KMS-11 (cell line): ENCODE results near the gene NHSL1.
A peak's percentile ranks its signal among the peaks of the same experiment; 100 is the strongest.

Experiments used
- H2AFZ ChIP-seq: fragments of 200-600 bp; sonication (generic); 2 replicates; pipeline ENCODE4 v1.6.1; 2016; ENCODE audit warnings: antibody characterized with exemption, mixed run types, low read depth
- H3K27ac ChIP-seq: fragments of 200-600 bp; sonication (generic); 2 replicates; pipeline ENCODE4 v1.6.1; 2016; ENCODE audit warnings: mild to moderate bottlenecking, mixed run types
- H3K27me3 ChIP-seq: fragments of 200-600 bp; sonication (generic); 2 replicates; pipeline ENCODE4 v1.6.1; 2017; ENCODE audit warnings: mild to moderate bottlenecking, low read depth, mixed run types, moderate library complexity; ENCODE audit not compliant: insufficient read depth
- H3K36me3 ChIP-seq: fragments of 200-600 bp; sonication (generic); 2 replicates; pipeline ENCODE4 v1.6.1; 2017; ENCODE audit warnings: mild to moderate bottlenecking, mixed run types; ENCODE audit not compliant: insufficient read depth
- H3K4me1 ChIP-seq: fragments of 200-600 bp; sonication (generic); 2 replicates; pipeline ENCODE4 v1.6.1; 2016; ENCODE audit warnings: mild to moderate bottlenecking, low read depth, mixed run types; ENCODE audit not compliant: poor library complexity, severe bottlenecking
- H3K4me2 ChIP-seq: fragments of 200-600 bp; sonication (generic); 2 replicates; pipeline ENCODE4 v1.7.0; 2016; ENCODE audit warnings: mild to moderate bottlenecking, mixed run types
- H3K4me3 ChIP-seq: fragments of 200-600 bp; sonication (generic); IDR thresholded peaks from 2 replicates; pipeline ENCODE4 v1.6.1; 2017; ENCODE audit warnings: low read depth, low read length, mixed read lengths; ENCODE audit not compliant: insufficient read depth
- H3K79me2 ChIP-seq: fragments of 200-600 bp; sonication (generic); 2 replicates; pipeline ENCODE4 v1.6.1; 2016; ENCODE audit warnings: low read depth, mixed run types; ENCODE audit not compliant: insufficient read depth
- H3K9ac ChIP-seq: fragments of 200-600 bp; sonication (generic); 2 replicates; pipeline ENCODE4 v1.6.1; 2016; ENCODE audit warnings: mild to moderate bottlenecking, mixed run types
- H4K20me1 ChIP-seq: fragments of 200-600 bp; sonication (generic); 2 replicates; pipeline ENCODE4 v1.6.1; 2016; ENCODE audit warnings: mild to moderate bottlenecking, mixed run types; ENCODE audit not compliant: insufficient read depth
- TF ChIP-seq, protein P1 (sequence below): fragments of 200-600 bp; sonication (generic); conservative IDR thresholded peaks from 2 replicates; pipeline ENCODE4 v1.6.1; 2017; ENCODE audit warnings: low read depth, mild to moderate bottlenecking, antibody characterized with exemption, low read length, moderate library complexity, mixed read lengths

NHSL1 gene

DNA sequence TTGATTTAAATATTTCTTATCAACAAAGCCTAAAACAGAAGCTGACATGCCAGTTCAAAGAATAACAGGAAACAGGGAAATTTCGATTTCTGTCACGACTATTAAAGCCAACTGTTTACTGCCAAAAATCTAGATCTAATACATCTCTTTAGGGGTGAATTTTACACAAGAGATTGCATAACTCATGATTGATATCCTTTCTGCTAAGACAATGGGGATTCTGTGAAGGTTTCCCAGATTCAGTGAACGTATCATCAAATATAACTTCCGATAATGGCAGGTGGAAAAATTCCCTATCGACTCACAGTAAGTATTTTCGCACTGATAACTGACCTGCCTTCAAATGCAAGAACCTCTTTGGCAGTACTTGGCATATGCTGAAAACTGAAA, 42.9 kb downstream of the NHSL1 start:
- H4K20me1 ChIP-seq, result no peaks in the 10 kb centered on the region
- H3K4me1 ChIP-seq, result no peaks in the 10 kb centered on the region
- no peak overlapping the region for H3K27ac ChIP-seq
- no peak overlapping the region for H3K4me3 ChIP-seq
- TF ChIP-seq, protein P1, sequence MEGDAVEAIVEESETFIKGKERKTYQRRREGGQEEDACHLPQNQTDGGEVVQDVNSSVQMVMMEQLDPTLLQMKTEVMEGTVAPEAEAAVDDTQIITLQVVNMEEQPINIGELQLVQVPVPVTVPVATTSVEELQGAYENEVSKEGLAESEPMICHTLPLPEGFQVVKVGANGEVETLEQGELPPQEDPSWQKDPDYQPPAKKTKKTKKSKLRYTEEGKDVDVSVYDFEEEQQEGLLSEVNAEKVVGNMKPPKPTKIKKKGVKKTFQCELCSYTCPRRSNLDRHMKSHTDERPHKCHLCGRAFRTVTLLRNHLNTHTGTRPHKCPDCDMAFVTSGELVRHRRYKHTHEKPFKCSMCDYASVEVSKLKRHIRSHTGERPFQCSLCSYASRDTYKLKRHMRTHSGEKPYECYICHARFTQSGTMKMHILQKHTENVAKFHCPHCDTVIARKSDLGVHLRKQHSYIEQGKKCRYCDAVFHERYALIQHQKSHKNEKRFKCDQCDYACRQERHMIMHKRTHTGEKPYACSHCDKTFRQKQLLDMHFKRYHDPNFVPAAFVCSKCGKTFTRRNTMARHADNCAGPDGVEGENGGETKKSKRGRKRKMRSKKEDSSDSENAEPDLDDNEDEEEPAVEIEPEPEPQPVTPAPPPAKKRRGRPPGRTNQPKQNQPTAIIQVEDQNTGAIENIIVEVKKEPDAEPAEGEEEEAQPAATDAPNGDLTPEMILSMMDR, result no peak
- H3K4me2 ChIP-seq, result no peak overlapping the region
- no peak overlapping the region for H2AFZ ChIP-seq
- H3K9ac ChIP-seq, result no peak overlapping the region
- no peaks in the 10 kb centered on the region for H3K36me3 ChIP-seq
- no peaks in the 10 kb centered on the region for H3K27me3 ChIP-seq
- H3K79me2 ChIP-seq, result no peaks in the 10 kb centered on the region

DNA sequence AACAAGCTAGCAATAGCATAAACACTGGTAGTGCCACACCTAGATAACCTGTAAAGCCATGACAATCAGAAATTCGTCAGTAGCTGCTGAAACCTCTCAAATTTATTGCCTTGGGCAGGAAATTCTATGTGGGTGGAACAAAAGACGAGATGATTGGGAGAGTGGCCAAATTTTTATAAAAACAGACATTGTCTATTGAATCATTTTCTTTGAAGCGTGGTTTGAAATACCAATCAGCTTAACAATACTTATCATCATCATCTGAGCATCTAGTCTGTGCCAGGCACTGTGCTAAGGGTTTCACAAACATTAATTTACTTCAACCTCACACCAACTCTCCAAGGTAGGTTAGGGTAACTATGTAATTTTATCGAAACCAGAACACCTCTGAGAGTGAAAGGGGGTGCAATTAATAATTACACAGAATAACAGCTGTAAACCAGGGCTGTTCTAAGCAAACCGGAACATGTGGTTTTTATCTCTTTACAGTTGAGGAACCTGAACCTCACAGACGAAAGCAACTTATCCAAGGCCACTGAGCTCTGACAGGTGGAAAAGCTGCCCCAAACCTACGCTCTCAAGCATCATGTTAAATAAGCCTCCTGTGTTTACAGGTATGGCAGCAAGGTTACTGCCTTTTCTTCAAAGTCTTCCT, 43.4 kb downstream of the NHSL1 start:
- Histone ChIP-seq H3K9ac (no peak overlapping the region), H3K4me2 (no peak overlapping the region), H3K79me2 (no peaks in the 10 kb centered on the region), H3K27ac (no peak overlapping the region), H4K20me1 (no peaks in the 10 kb centered on the region), H2AFZ (peak overlapping the region; percentile 41), H3K4me3 (no peak overlapping the region), H3K27me3 (no peaks in the 10 kb centered on the region), H3K4me1 (no peaks in the 10 kb centered on the region), H3K36me3 (no peaks in the 10 kb centered on the region)
- TF ChIP-seq, protein P1, result no peak

DNA sequence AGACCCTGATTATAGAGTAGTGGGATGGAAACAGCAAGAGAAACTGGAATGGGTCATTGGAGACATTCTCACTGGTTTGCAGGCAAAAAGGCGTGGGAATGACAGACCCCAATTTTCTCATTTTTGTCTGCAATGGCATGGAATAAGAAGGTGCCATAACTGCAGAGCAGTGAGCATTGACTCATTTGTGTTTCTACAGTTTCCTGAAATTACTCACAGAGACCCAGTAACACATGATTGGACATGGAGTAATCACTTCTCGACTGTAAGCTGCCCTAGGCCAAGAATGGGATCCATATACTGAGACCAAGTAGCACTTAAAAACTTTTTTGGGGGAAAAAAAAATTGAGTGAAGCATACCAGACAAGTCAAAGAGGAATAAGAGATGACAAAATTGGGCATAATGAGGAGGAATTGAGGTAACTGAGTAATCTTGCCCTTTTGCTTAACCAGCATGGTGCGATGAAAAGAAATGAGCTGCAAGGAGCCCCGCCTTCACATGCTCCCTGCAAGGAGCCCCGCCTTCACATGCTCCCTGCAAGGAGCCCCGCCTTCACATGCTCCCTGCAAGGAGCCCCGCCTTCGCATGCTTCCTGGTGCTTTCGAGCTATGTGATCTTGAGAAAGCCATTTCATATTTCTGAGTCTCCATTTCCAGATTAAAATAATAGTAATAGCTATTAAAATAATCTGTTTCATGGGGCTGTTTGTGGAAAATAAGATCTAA, 44.1 kb downstream of the NHSL1 start:
- H2AFZ ChIP-seq, result peak overlapping the region; percentile 41; the same call in 1 of the 2 replicates
- TF ChIP-seq, protein P1, result no peak
- no peaks in the 10 kb centered on the region for H3K79me2 ChIP-seq
- H3K27ac ChIP-seq, result no peak overlapping the region
- no peaks in the 10 kb centered on the region for H3K4me1 ChIP-seq
- H3K4me3 ChIP-seq, result no peak overlapping the region
- no peaks in the 10 kb centered on the region for H4K20me1 ChIP-seq
- H3K27me3 ChIP-seq, result no peaks in the 10 kb centered on the region
- H3K36me3 ChIP-seq, result no peaks in the 10 kb centered on the region
- no peak overlapping the region for H3K4me2 ChIP-seq
- no peak overlapping the region for H3K9ac ChIP-seq

DNA sequence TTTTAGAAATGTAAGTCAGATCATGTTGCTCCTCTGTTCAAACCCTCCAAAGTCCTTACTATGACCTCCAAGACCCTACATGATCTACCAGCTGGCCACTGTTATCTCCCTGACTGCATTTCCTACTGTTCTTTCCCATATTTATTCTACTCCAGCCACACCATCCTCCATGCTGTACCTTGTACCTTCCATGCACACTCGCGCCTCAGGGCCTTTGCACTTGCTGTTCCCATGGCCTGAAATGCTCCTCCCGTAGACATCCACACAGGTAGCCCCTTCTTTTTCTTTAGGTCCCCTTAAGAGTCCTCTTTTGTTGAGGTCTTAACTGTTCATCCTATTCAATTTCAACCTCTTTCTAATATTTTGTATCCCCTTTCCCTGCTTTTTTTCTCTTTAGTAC, 48.3 kb downstream of the NHSL1 start:
- Histone ChIP-seq H3K79me2 (no peaks in the 10 kb centered on the region), H3K27me3 (no peaks in the 10 kb centered on the region), H4K20me1 (no peaks in the 10 kb centered on the region), H3K4me2 (no peak overlapping the region), H3K36me3 (no peaks in the 10 kb centered on the region), H3K27ac (no peak overlapping the region), H3K4me3 (no peak overlapping the region), H3K9ac (no peak overlapping the region), H2AFZ (no peak overlapping the region), H3K4me1 (no peaks in the 10 kb centered on the region)
- TF ChIP-seq, protein P1, result no peak
